ENCODE data around the gene ROR1. TPM values are rescaled to one million over a fixed set of nuclear protein-coding genes. Genes with fewer than 3 reads are reported as not detected.

ROR1 gene
- total RNA-seq, 1 experiment from 2014 or later, result 37.2 TPM

DNA sequence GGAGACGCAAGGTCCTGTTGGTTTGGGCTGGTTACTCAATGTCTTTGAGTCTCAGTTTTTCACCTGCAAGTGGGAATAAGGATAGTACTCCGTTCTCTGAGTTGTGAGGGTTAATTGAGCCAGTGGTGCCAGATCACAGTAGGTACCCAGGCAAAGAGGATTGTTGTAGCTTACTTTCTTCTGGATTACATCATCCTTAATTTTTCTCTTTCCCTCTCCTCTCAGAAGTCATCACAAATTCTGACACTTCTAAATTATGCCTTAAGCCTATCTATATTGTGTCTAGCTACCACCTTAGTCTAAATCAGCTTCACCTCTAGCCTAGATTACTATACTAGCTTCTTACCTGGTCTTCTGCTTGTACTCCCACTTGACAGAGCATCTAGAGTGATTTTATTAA lies 149.5 kb downstream of the ROR1 start:
- Mint-ChIP-seq H3K27ac (ENCODE audit: unreplicated experiment) (peak overlapping the region; percentile 57), H3K9me3 (ENCODE audit: unreplicated experiment) (no peaks in the 10 kb centered on the region), H3K27me3 (ENCODE audit: insufficient read depth, unreplicated experiment) (no peaks in the 10 kb centered on the region), H3K36me3 (ENCODE audit: insufficient read depth, unreplicated experiment) (peaks cover 23% of the 10 kb centered on the region), H3K4me1 (ENCODE audit: low read depth, unreplicated experiment) (peaks cover 38% of the 10 kb centered on the region), H3K4me3 (ENCODE audit: unreplicated experiment) (no peak overlapping the region)
- intact Hi-C loops (cut with micrococcal nuclease; ENCODE audit: unreplicated experiment), result loop anchor here (5.0 kb wide), 2 partner anchors 231 to 319 kb away; no protein-coding TSS in a partner anchor
- CTCF ChIA-PET, result no interaction called here
- no TSS peak for BruUV-seq (replicated peaks)
- DNase-seq, result no peak
- no peaks in the 10 kb centered on the region for H3K36me3 ChIP-seq (ENCODE audit: control insufficient read depth, insufficient read depth, low read length)
- peaks cover 43% of the 10 kb centered on the region for H3K4me1 ChIP-seq
- POLR2A ChIA-PET, result no interaction called here
- H3K9me3 ChIP-seq, result no peaks in the 10 kb centered on the region
- no peak overlapping the region for H3K4me3 ChIP-seq (ENCODE audit: low read depth, low read length)
- TF ChIP-seq, protein P1, sequence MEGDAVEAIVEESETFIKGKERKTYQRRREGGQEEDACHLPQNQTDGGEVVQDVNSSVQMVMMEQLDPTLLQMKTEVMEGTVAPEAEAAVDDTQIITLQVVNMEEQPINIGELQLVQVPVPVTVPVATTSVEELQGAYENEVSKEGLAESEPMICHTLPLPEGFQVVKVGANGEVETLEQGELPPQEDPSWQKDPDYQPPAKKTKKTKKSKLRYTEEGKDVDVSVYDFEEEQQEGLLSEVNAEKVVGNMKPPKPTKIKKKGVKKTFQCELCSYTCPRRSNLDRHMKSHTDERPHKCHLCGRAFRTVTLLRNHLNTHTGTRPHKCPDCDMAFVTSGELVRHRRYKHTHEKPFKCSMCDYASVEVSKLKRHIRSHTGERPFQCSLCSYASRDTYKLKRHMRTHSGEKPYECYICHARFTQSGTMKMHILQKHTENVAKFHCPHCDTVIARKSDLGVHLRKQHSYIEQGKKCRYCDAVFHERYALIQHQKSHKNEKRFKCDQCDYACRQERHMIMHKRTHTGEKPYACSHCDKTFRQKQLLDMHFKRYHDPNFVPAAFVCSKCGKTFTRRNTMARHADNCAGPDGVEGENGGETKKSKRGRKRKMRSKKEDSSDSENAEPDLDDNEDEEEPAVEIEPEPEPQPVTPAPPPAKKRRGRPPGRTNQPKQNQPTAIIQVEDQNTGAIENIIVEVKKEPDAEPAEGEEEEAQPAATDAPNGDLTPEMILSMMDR (IDR thresholded peaks at IDR 0.05; ENCODE audit: insufficient read depth in 1 of 2, low read depth in 1 of 2, low read length in 1 of 2, severe bottlenecking in 1 of 2, unreplicated experiment in 1 of 2), result no peak
- no peaks in the 10 kb centered on the region for H3K27me3 ChIP-seq (replicated peaks; ENCODE audit: control insufficient read depth, insufficient read depth, low read length)

DNA sequence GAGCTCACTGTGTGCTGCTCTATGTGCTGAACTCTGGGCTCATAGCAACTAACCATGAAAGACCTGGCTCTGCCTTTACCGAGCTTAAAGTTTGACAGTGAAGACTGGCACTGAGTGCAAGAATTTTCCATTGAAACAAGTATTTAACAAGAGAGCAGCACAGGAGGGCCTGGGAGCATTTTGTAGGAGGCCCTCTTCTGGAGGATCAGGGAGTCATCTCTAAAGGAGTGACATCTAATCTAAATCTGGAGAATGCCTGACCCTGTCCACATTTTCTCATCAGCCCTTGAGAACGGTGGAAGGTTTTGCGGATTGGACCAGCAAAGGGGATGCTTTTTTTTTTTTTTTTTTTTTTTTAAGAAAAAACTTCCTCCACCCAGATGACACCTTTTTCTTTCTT lies 150.8 kb downstream of the ROR1 start:
- H3K27me3 ChIP-seq (replicated peaks; ENCODE audit: control insufficient read depth, insufficient read depth, low read length), result no peaks in the 10 kb centered on the region
- CTCF ChIA-PET, result no interaction called here
- Mint-ChIP-seq H3K27ac (ENCODE audit: unreplicated experiment) (peak overlapping the region; percentile 57), H3K4me3 (ENCODE audit: unreplicated experiment) (no peak overlapping the region), H3K36me3 (ENCODE audit: insufficient read depth, unreplicated experiment) (peaks cover 23% of the 10 kb centered on the region), H3K27me3 (ENCODE audit: insufficient read depth, unreplicated experiment) (no peaks in the 10 kb centered on the region), H3K9me3 (ENCODE audit: unreplicated experiment) (no peaks in the 10 kb centered on the region), H3K4me1 (ENCODE audit: low read depth, unreplicated experiment) (peaks cover 40% of the 10 kb centered on the region)
- POLR2A ChIA-PET, result no interaction called here
- intact Hi-C loops (cut with micrococcal nuclease; ENCODE audit: unreplicated experiment), result loop anchor here (5.0 kb wide), 2 partner anchors 232 to 318 kb away; no protein-coding TSS in a partner anchor
- no peak overlapping the region for H3K4me3 ChIP-seq (ENCODE audit: low read depth, low read length)
- TF ChIP-seq, protein P1 (IDR thresholded peaks at IDR 0.05; ENCODE audit: insufficient read depth in 1 of 2, low read depth in 1 of 2, low read length in 1 of 2, severe bottlenecking in 1 of 2, unreplicated experiment in 1 of 2), result no peak
- no TSS peak for BruUV-seq (replicated peaks)
- H3K9me3 ChIP-seq, result no peaks in the 10 kb centered on the region
- no peak for DNase-seq
- H3K4me1 ChIP-seq, result peaks cover 30% of the 10 kb centered on the region
- H3K36me3 ChIP-seq (ENCODE audit: control insufficient read depth, insufficient read depth, low read length), result no peaks in the 10 kb centered on the region

DNA sequence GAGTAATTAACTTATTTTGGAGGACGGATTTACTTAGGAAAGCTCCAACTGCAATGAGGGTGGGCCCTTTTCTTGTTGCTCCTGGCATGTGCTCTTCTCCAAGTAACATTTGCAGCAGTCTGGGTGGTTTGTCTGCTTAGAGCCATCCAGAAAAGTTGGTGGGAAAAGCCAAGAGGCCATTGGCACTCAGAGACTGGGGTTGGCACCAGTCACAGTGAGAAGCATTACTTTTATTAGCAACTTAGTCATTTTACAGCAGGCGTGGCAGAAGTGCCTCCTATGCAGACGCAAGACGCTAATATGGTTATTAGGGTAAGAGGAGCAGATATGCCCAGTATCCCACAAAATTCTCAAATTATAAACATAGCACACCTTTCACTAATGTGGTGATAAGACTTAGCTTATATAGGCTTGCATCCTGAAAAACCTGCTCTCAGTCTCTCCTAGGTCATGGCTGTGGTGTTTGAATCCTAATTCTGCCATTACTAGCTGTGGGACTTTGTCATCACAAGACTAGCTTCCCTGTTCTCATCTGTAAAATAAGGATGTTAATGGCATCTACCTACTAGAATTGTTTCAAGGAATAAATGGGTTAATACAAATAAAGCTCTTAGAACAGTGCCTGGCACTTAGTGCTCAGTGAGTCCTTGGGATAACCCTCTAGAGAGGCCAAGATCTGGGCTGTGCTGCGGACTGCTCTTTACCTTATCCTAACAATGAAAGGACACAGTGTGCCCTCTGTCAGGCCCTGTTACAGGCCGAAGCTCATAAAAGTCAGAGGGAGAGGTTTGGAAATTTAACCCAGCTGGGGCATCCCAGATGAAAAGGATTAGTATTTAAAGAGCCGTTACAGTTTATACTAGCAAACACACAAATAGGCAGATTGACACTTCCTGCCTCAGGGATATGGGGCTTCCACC lies 154.6 kb downstream of the ROR1 start:
- Histone ChIP-seq H3K9me3 (no peaks in the 10 kb centered on the region), H3K27me3 (replicated peaks; ENCODE audit: control insufficient read depth, insufficient read depth, low read length) (no peaks in the 10 kb centered on the region), H3K4me3 (ENCODE audit: low read depth, low read length) (no peak overlapping the region), H3K36me3 (ENCODE audit: control insufficient read depth, insufficient read depth, low read length) (no peaks in the 10 kb centered on the region), H3K4me1 (no peaks in the 10 kb centered on the region; the same call in 1 of the 2 replicates)
- H3K9me3 Mint-ChIP-seq (ENCODE audit: unreplicated experiment), result no peaks in the 10 kb centered on the region
- H3K4me3 Mint-ChIP-seq (ENCODE audit: unreplicated experiment), result no peak overlapping the region
- intact Hi-C loops (cut with micrococcal nuclease; ENCODE audit: unreplicated experiment), result no loop called here
- H3K36me3 Mint-ChIP-seq (ENCODE audit: insufficient read depth, unreplicated experiment), result peaks cover 10% of the 10 kb centered on the region
- BruUV-seq (replicated peaks), result no TSS peak
- TF ChIP-seq, protein P1 (IDR thresholded peaks at IDR 0.05; ENCODE audit: insufficient read depth in 1 of 2, low read depth in 1 of 2, low read length in 1 of 2, severe bottlenecking in 1 of 2, unreplicated experiment in 1 of 2), result no peak
- H3K27ac Mint-ChIP-seq (ENCODE audit: unreplicated experiment), result no peak overlapping the region
- peaks cover 15% of the 10 kb centered on the region for H3K4me1 Mint-ChIP-seq (ENCODE audit: low read depth, unreplicated experiment)
- no peaks in the 10 kb centered on the region for H3K27me3 Mint-ChIP-seq (ENCODE audit: insufficient read depth, unreplicated experiment)
- ChIA-PET CTCF (no interaction called here), POLR2A (no interaction called here)
- no peak for DNase-seq

Data from Caco-2 (cell line).